Measurements from ENCODE around the gene TNIK. TPM values are rescaled to one million over a fixed set of nuclear protein-coding genes. Genes with fewer than 3 reads are reported as not detected.

Gene TNIK
- total and polyA plus RNA-seq, 4 donors, result 3.7 to 9.8 (median 5.2) TPM

DNA sequence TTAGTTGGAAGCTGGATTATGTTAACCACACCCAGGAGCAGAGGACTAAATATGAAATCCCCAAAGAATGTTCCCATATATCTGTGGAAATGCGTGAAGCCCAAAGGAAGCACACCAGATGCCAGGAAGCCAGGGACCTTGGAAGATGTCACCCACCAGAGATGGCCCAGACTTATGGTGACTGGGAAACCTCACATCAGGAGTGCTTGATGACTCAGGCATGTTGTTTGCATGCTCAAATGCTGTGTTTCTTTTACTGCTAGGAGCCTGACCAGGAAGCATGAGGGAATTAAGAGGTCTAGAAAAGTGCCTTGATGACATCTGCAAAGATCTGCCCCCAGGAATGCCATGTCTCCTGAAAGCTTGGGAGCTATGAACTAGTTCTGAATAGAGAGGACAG lies 324.7 kb downstream of the TNIK start:
- 94% methylated on average over 1 of the region's 1 CpG for WGBS
- no peaks in the 10 kb centered on the region for H3K36me3 ChIP-seq (ENCODE audit: control insufficient read depth in 4 of 4, insufficient read depth in 3 of 4, low read depth in 1 of 4, low read length in 3 of 4)
- peaks cover 0 to 2% (median 0%) of the 10 kb centered on the region in 4 donors for H3K4me1 ChIP-seq (ENCODE audit: control insufficient read depth in 4 of 4, insufficient read depth in 4 of 4, low read length in 3 of 4)
- H3K9me3 ChIP-seq (ENCODE audit: control insufficient read depth in 4 of 4, low read length in 3 of 4), result no peaks in the 10 kb centered on the region
- no peak overlapping the region for H3K27ac ChIP-seq (ENCODE audit: low read depth in 1 of 2, low read length in 2 of 2)
- DNase-seq (ENCODE audit: low spot score), result no peak
- no peak overlapping the region for H3K9ac ChIP-seq (ENCODE audit: low read depth in 1 of 2, low read length in 2 of 2)
- no peak overlapping the region for H3K4me3 ChIP-seq (ENCODE audit: low read depth in 1 of 3, low read length in 3 of 3)
- H3K27me3 ChIP-seq (ENCODE audit: control insufficient read depth in 4 of 4, insufficient read depth in 4 of 4, low read length in 3 of 4), result no peaks in the 10 kb centered on the region
- TF ChIP-seq, protein P1, sequence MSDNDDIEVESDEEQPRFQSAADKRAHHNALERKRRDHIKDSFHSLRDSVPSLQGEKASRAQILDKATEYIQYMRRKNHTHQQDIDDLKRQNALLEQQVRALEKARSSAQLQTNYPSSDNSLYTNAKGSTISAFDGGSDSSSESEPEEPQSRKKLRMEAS (IDR thresholded peaks at IDR 0.05), result no peak
- TF ChIP-seq TAF1 (conservative IDR thresholded peaks at IDR 0.05) (no peak), RXRA (IDR thresholded peaks at IDR 0.05) (no peak), GABPA (IDR thresholded peaks at IDR 0.05 in 1 of 2, conservative IDR thresholded peaks at IDR 0.05 in 1 of 2) (no peak), RAD21 (IDR thresholded peaks at IDR 0.05) (no peak)

DNA sequence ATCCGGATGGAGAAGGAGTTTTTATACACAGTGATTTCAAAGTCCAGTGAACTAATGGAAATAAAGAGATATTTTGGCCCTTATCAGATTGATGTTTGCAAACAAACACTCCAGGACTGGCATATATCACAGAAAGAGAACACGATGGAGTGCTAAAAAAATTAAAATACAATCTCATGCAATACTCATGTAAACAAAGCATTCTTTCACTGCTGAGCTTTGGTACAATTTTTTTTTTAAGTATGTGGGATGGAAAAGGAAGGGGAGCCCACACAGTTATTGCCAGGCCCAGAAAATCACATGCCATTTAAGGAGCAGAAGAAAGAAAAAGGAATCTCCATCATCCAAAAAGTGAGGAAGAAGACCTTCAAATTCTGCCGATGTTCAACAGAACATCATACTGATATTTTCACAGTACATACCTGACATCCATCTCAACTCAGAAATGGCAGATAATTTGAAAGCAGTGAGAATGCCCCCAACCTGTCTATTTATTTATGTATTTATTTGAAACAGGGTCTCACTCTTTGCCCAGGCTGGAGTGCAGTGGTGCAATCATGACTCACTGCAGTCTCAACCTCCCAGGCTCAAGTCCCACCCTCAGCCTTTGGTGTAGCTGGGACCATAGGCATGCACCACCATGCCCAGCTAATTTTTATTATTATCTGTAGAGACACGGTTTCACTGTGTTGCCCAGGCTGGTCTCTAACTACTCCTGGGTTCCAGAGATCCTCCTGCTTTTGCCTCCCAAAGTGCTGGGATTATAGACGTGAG lies 326.2 kb downstream of the TNIK start:
- Histone ChIP-seq H3K36me3 (ENCODE audit: control insufficient read depth in 4 of 4, insufficient read depth in 3 of 4, low read depth in 1 of 4, low read length in 3 of 4) (no peaks in the 10 kb centered on the region), H3K27me3 (ENCODE audit: control insufficient read depth in 4 of 4, insufficient read depth in 4 of 4, low read length in 3 of 4) (no peaks in the 10 kb centered on the region), H3K4me1 (ENCODE audit: control insufficient read depth in 4 of 4, insufficient read depth in 4 of 4, low read length in 3 of 4) (peaks cover 0 to 2% (median 0%) of the 10 kb centered on the region in 4 donors), H3K9me3 (ENCODE audit: control insufficient read depth in 4 of 4, low read length in 3 of 4) (no peaks in the 10 kb centered on the region), H3K4me3 (ENCODE audit: low read depth in 1 of 3, low read length in 3 of 3) (no peak overlapping the region), H3K27ac (ENCODE audit: low read depth in 1 of 2, low read length in 2 of 2) (no peak overlapping the region), H3K9ac (ENCODE audit: low read depth in 1 of 2, low read length in 2 of 2) (no peak overlapping the region)
- TF ChIP-seq NR2F2 (IDR thresholded peaks at IDR 0.05), result no peak
- no peak for TF ChIP-seq FOXA2 (IDR thresholded peaks at IDR 0.05)
- TF ChIP-seq HNF4A (conservative IDR thresholded peaks at IDR 0.05), result peak in 1 of 2 donors; percentile 14
- TF ChIP-seq, protein P1 (IDR thresholded peaks at IDR 0.05), result no peak
- TF ChIP-seq YY1 (IDR thresholded peaks at IDR 0.05), result no peak
- WGBS, result 67% methylated on average over 5 of the region's 5 CpGs
- DNase-seq (ENCODE audit: low spot score), result no peak

DNA sequence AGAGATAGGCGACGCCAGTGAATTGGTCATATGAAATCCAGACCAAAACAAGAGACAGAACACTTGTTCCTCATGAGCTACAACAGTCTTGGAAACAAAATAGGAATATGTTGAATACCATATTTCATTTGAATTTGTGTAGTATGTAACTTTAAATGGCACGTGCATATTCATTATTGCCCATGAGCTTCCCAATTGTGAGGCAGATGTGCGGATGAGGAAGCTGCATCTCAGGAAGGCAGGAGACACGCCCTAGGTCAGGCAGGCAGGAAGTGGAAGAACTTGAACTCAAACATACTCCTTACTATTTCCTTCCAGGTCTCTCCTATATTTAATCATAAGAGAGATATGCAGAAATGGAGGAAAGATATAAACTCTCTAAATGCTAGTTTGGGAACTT lies 326.9 kb downstream of the TNIK start:
- 86% methylated on average over 5 of the region's 5 CpGs for WGBS
- DNase-seq (ENCODE audit: low spot score), result no peak

More for the DNA sequence above, 326.9 kb downstream of the TNIK start:
- no peak overlapping the region for H3K4me3 ChIP-seq (ENCODE audit: low read depth in 1 of 3, low read length in 3 of 3)
- H3K4me1 ChIP-seq (ENCODE audit: control insufficient read depth in 4 of 4, insufficient read depth in 4 of 4, low read length in 3 of 4), result peaks cover 0 to 2% (median 0%) of the 10 kb centered on the region in 4 donors
- H3K36me3 ChIP-seq (ENCODE audit: control insufficient read depth in 4 of 4, insufficient read depth in 3 of 4, low read depth in 1 of 4, low read length in 3 of 4), result no peaks in the 10 kb centered on the region
- TF ChIP-seq, protein P2, sequence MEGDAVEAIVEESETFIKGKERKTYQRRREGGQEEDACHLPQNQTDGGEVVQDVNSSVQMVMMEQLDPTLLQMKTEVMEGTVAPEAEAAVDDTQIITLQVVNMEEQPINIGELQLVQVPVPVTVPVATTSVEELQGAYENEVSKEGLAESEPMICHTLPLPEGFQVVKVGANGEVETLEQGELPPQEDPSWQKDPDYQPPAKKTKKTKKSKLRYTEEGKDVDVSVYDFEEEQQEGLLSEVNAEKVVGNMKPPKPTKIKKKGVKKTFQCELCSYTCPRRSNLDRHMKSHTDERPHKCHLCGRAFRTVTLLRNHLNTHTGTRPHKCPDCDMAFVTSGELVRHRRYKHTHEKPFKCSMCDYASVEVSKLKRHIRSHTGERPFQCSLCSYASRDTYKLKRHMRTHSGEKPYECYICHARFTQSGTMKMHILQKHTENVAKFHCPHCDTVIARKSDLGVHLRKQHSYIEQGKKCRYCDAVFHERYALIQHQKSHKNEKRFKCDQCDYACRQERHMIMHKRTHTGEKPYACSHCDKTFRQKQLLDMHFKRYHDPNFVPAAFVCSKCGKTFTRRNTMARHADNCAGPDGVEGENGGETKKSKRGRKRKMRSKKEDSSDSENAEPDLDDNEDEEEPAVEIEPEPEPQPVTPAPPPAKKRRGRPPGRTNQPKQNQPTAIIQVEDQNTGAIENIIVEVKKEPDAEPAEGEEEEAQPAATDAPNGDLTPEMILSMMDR (IDR thresholded peaks at IDR 0.05; ENCODE audit: low read depth, low read length, missing input control), result no peak
- TF ChIP-seq GABPA (IDR thresholded peaks at IDR 0.05 in 1 of 2, conservative IDR thresholded peaks at IDR 0.05 in 1 of 2) (no peak), FOXA2 (IDR thresholded peaks at IDR 0.05) (no peak), YY1 (IDR thresholded peaks at IDR 0.05) (no peak), EGR1 (IDR thresholded peaks at IDR 0.05; ENCODE audit: low read depth in 2 of 2) (no peak), NR2F2 (IDR thresholded peaks at IDR 0.05) (no peak), HNF4G (IDR thresholded peaks at IDR 0.05) (no peak), RAD21 (IDR thresholded peaks at IDR 0.05) (no peak), FOXA1 (IDR thresholded peaks at IDR 0.05) (no peak), RXRA (IDR thresholded peaks at IDR 0.05) (no peak), HNF4A (conservative IDR thresholded peaks at IDR 0.05) (no peak), TAF1 (conservative IDR thresholded peaks at IDR 0.05) (no peak)
- TF ChIP-seq, protein P3, sequence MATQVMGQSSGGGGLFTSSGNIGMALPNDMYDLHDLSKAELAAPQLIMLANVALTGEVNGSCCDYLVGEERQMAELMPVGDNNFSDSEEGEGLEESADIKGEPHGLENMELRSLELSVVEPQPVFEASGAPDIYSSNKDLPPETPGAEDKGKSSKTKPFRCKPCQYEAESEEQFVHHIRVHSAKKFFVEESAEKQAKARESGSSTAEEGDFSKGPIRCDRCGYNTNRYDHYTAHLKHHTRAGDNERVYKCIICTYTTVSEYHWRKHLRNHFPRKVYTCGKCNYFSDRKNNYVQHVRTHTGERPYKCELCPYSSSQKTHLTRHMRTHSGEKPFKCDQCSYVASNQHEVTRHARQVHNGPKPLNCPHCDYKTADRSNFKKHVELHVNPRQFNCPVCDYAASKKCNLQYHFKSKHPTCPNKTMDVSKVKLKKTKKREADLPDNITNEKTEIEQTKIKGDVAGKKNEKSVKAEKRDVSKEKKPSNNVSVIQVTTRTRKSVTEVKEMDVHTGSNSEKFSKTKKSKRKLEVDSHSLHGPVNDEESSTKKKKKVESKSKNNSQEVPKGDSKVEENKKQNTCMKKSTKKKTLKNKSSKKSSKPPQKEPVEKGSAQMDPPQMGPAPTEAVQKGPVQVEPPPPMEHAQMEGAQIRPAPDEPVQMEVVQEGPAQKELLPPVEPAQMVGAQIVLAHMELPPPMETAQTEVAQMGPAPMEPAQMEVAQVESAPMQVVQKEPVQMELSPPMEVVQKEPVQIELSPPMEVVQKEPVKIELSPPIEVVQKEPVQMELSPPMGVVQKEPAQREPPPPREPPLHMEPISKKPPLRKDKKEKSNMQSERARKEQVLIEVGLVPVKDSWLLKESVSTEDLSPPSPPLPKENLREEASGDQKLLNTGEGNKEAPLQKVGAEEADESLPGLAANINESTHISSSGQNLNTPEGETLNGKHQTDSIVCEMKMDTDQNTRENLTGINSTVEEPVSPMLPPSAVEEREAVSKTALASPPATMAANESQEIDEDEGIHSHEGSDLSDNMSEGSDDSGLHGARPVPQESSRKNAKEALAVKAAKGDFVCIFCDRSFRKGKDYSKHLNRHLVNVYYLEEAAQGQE (IDR thresholded peaks at IDR 0.05), result no peak
- TF ChIP-seq, protein P4, sequence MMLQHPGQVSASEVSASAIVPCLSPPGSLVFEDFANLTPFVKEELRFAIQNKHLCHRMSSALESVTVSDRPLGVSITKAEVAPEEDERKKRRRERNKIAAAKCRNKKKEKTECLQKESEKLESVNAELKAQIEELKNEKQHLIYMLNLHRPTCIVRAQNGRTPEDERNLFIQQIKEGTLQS (IDR thresholded peaks at IDR 0.05), result no peak
- TF ChIP-seq, protein P1 (IDR thresholded peaks at IDR 0.05), result no peak
- TF ChIP-seq, protein P5, sequence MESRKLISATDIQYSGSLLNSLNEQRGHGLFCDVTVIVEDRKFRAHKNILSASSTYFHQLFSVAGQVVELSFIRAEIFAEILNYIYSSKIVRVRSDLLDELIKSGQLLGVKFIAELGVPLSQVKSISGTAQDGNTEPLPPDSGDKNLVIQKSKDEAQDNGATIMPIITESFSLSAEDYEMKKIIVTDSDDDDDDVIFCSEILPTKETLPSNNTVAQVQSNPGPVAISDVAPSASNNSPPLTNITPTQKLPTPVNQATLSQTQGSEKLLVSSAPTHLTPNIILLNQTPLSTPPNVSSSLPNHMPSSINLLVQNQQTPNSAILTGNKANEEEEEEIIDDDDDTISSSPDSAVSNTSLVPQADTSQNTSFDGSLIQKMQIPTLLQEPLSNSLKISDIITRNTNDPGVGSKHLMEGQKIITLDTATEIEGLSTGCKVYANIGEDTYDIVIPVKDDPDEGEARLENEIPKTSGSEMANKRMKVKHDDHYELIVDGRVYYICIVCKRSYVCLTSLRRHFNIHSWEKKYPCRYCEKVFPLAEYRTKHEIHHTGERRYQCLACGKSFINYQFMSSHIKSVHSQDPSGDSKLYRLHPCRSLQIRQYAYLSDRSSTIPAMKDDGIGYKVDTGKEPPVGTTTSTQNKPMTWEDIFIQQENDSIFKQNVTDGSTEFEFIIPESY (IDR thresholded peaks at IDR 0.05), result no peak
- no peaks in the 10 kb centered on the region for H3K9me3 ChIP-seq (ENCODE audit: control insufficient read depth in 4 of 4, low read length in 3 of 4)
- H3K27me3 ChIP-seq (ENCODE audit: control insufficient read depth in 4 of 4, insufficient read depth in 4 of 4, low read length in 3 of 4), result no peaks in the 10 kb centered on the region
- no peak overlapping the region for H3K9ac ChIP-seq (ENCODE audit: low read depth in 1 of 2, low read length in 2 of 2)
- no peak overlapping the region for H3K27ac ChIP-seq (ENCODE audit: low read depth in 1 of 2, low read length in 2 of 2)
